ENCODE results near the gene CPVL. TPM values are rescaled to one million over a fixed set of nuclear protein-coding genes. Genes with fewer than 3 reads are reported as not detected.
A peak's percentile ranks its signal among the peaks of the same experiment; 100 is the strongest.

Gene CPVL
- total RNA-seq, 1 donor from 2014 or later, result 56.6 TPM

GRCh38 chr7:29038463-29038862 is 107.9 kb downstream of the CPVL start:
- Mint-ChIP-seq H3K36me3 (no peaks in the 10 kb centered on the region), H3K4me3 (no peak overlapping the region), H3K9me3 (no peaks in the 10 kb centered on the region), H3K27me3 (ENCODE audit: insufficient read depth, low read depth) (peaks cover 2% of the 10 kb centered on the region), H3K4me1 (peaks cover 65% of the 10 kb centered on the region), H3K27ac (peak overlapping the region; percentile 81)
- Histone ChIP-seq H3K27ac (no peak overlapping the region), H3K4me2 (peak overlapping the region; percentile 23), H3K9me3 (ENCODE audit: low read depth) (no peaks in the 10 kb centered on the region), H3K4me3 (no peak overlapping the region), H3K36me3 (no peaks in the 10 kb centered on the region), H4K20me1 (ENCODE audit: low read depth) (no peaks in the 10 kb centered on the region), H3K4me1 (peaks cover 36% of the 10 kb centered on the region), H3K9ac (no peak overlapping the region), H3K79me2 (ENCODE audit: low read depth) (no peaks in the 10 kb centered on the region), H3K27me3 (no peaks in the 10 kb centered on the region), H3F3A (ENCODE audit: low read depth) (peaks cover 7% of the 10 kb centered on the region), H2AFZ (replicated peaks) (no peak overlapping the region)
- no peak for DNase-seq (ENCODE audit: low spot score)
- no peak for TF ChIP-seq CTCF (IDR thresholded peaks at IDR 0.05)
- no peak for TF ChIP-seq EZH2 (IDR thresholded peaks at IDR 0.05)
- TF ChIP-seq EZH2phosphoT487 (IDR thresholded peaks at IDR 0.05), result no peak

- DNase-seq (ENCODE audit: low spot score), result no peak
Measured at GRCh38 chr7:29035044-29035740, 111.1 kb downstream of the CPVL start.

GRCh38 chr7:29033584-29033983 is 112.8 kb downstream of the CPVL start:
- no peak overlapping the region for H3K4me3 ChIP-seq
- no peak overlapping the region for H3K9ac ChIP-seq
- no peaks in the 10 kb centered on the region for H3K36me3 ChIP-seq
- H3K27me3 Mint-ChIP-seq (ENCODE audit: insufficient read depth, low read depth), result peaks cover 2% of the 10 kb centered on the region
- no peak for TF ChIP-seq EZH2 (IDR thresholded peaks at IDR 0.05)
- no peaks in the 10 kb centered on the region for H3K27me3 ChIP-seq
- no peak overlapping the region for H3K4me2 ChIP-seq
- no peak for DNase-seq (ENCODE audit: low spot score)
- H3K4me3 Mint-ChIP-seq, result no peak overlapping the region
- H3K79me2 ChIP-seq (ENCODE audit: low read depth), result no peaks in the 10 kb centered on the region
- peak overlapping the region; percentile 81 for H3K27ac Mint-ChIP-seq
- peaks cover 2% of the 10 kb centered on the region for H3K9me3 Mint-ChIP-seq
- H2AFZ ChIP-seq (replicated peaks), result no peak overlapping the region
- peaks cover 54% of the 10 kb centered on the region for H3K4me1 Mint-ChIP-seq
- H3K4me1 ChIP-seq, result peaks cover 15% of the 10 kb centered on the region
- H3K27ac ChIP-seq, result no peak overlapping the region
- H3F3A ChIP-seq (ENCODE audit: low read depth), result peaks cover 3% of the 10 kb centered on the region
- no peaks in the 10 kb centered on the region for H4K20me1 ChIP-seq (ENCODE audit: low read depth)
- H3K9me3 ChIP-seq (ENCODE audit: low read depth), result no peaks in the 10 kb centered on the region
- peaks cover 3% of the 10 kb centered on the region for H3K36me3 Mint-ChIP-seq

More at GRCh38 chr7:29035044-29035740, 111.1 kb downstream of the CPVL start:
- Histone ChIP-seq H3K9ac (no peak overlapping the region), H3K4me2 (no peak overlapping the region), H3K4me3 (no peak overlapping the region), H3K27me3 (no peaks in the 10 kb centered on the region), H3K79me2 (ENCODE audit: low read depth) (no peaks in the 10 kb centered on the region), H3F3A (ENCODE audit: low read depth) (peaks cover 3% of the 10 kb centered on the region), H3K27ac (no peak overlapping the region), H3K9me3 (ENCODE audit: low read depth) (no peaks in the 10 kb centered on the region), H4K20me1 (ENCODE audit: low read depth) (no peaks in the 10 kb centered on the region), H3K4me1 (peaks cover 23% of the 10 kb centered on the region), H2AFZ (replicated peaks) (no peak overlapping the region), H3K36me3 (no peaks in the 10 kb centered on the region)
- Mint-ChIP-seq H3K4me1 (peaks cover 69% of the 10 kb centered on the region), H3K4me3 (no peak overlapping the region), H3K27ac (peak overlapping the region; percentile 87), H3K36me3 (no peaks in the 10 kb centered on the region), H3K9me3 (no peaks in the 10 kb centered on the region), H3K27me3 (ENCODE audit: insufficient read depth, low read depth) (peaks cover 2% of the 10 kb centered on the region)
- TF ChIP-seq EZH2phosphoT487 (IDR thresholded peaks at IDR 0.05) (no peak), EZH2 (IDR thresholded peaks at IDR 0.05) (no peak), CTCF (IDR thresholded peaks at IDR 0.05) (no peak)

- Histone ChIP-seq H3K4me1 (peaks cover 4% of the 10 kb centered on the region), H2AFZ (replicated peaks) (no peak overlapping the region), H3K9me3 (ENCODE audit: low read depth) (no peaks in the 10 kb centered on the region), H3K27ac (no peak overlapping the region), H3F3A (ENCODE audit: low read depth) (no peaks in the 10 kb centered on the region), H3K9ac (no peak overlapping the region), H3K79me2 (ENCODE audit: low read depth) (no peaks in the 10 kb centered on the region), H3K4me2 (no peak overlapping the region), H4K20me1 (ENCODE audit: low read depth) (no peaks in the 10 kb centered on the region), H3K36me3 (no peaks in the 10 kb centered on the region), H3K4me3 (no peak overlapping the region), H3K27me3 (no peaks in the 10 kb centered on the region)
- peaks cover 16% of the 10 kb centered on the region for H3K9me3 Mint-ChIP-seq
- H3K4me1 Mint-ChIP-seq, result peaks cover 42% of the 10 kb centered on the region
- DNase-seq (ENCODE audit: low spot score), result no peak
- no peak overlapping the region for H3K4me3 Mint-ChIP-seq
- H3K27ac Mint-ChIP-seq, result peak overlapping the region; percentile 5
- peaks cover 16% of the 10 kb centered on the region for H3K36me3 Mint-ChIP-seq
- no peak for TF ChIP-seq CTCF (IDR thresholded peaks at IDR 0.05)
- no peak for TF ChIP-seq EZH2 (IDR thresholded peaks at IDR 0.05)
- TF ChIP-seq EZH2phosphoT487 (IDR thresholded peaks at IDR 0.05), result no peak
- H3K27me3 Mint-ChIP-seq (ENCODE audit: insufficient read depth, low read depth), result peaks cover 1% of the 10 kb centered on the region
Measured at GRCh38 chr7:29032146-29032545, 114.2 kb downstream of the CPVL start.

All from neural progenitor cell (in vitro differentiated cells).